ENCODE results near the gene MYRFL.

MYRFL gene

DNA sequence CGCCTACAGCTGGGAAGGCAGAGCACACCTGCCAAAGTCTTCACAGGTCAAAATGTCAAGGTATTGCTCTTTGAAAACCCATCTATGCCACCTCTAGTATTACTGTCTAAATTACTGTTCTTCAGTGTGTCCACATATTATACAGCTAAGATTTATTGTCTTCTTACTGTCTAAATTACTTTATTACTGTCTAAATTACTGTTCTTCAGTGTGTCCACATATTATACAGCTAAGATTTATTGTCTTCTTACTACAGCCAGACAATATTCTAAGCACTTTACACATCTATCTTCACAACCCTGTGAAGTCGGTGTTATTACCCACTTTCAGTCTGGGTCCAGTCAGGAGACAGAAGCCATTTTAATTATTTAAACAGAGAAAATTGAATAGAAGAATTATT lies 173.9 kb downstream of the MYRFL start:
- Histone ChIP-seq H3K36me3 (ENCODE audit: control insufficient read depth, low read length) (no peaks in the 10 kb centered on the region; the same call in 1 of the 2 replicates), H3K9me3 (ENCODE audit: control insufficient read depth, insufficient read depth, low read length) (no peaks in the 10 kb centered on the region), H3F3A (ENCODE audit: control insufficient read depth, insufficient read depth) (peaks cover 9% of the 10 kb centered on the region; the same call in 1 of the 2 replicates), H3K4me2 (ENCODE audit: low read length) (peak overlapping the region; percentile 33; the same call in 1 of the 2 replicates), H3K79me2 (ENCODE audit: control insufficient read depth, low read length) (no peaks in the 10 kb centered on the region), H3K27ac (ENCODE audit: low read depth, low read length) (peak overlapping the region; percentile 34), H4K20me1 (ENCODE audit: control insufficient read depth, insufficient read depth, low read depth, low read length) (no peaks in the 10 kb centered on the region), H3K4me3 (ENCODE audit: low read length) (no peak overlapping the region), H3K9me2 (replicated peaks; ENCODE audit: control insufficient read depth, low read length) (no peaks in the 10 kb centered on the region), H3K4me1 (ENCODE audit: control insufficient read depth, low read length) (peaks cover 45% of the 10 kb centered on the region), H3K27me3 (ENCODE audit: control insufficient read depth, low read length) (no peaks in the 10 kb centered on the region)
- TF ChIP-seq, protein P1, sequence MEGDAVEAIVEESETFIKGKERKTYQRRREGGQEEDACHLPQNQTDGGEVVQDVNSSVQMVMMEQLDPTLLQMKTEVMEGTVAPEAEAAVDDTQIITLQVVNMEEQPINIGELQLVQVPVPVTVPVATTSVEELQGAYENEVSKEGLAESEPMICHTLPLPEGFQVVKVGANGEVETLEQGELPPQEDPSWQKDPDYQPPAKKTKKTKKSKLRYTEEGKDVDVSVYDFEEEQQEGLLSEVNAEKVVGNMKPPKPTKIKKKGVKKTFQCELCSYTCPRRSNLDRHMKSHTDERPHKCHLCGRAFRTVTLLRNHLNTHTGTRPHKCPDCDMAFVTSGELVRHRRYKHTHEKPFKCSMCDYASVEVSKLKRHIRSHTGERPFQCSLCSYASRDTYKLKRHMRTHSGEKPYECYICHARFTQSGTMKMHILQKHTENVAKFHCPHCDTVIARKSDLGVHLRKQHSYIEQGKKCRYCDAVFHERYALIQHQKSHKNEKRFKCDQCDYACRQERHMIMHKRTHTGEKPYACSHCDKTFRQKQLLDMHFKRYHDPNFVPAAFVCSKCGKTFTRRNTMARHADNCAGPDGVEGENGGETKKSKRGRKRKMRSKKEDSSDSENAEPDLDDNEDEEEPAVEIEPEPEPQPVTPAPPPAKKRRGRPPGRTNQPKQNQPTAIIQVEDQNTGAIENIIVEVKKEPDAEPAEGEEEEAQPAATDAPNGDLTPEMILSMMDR (IDR thresholded peaks at IDR 0.05; ENCODE audit: low read depth, low read length, poor library complexity, severe bottlenecking) = no peak
- TF ChIP-seq EZH2phosphoT487 (IDR thresholded peaks at IDR 0.05; ENCODE audit: borderline replicate concordance, low read length) = no peak

DNA sequence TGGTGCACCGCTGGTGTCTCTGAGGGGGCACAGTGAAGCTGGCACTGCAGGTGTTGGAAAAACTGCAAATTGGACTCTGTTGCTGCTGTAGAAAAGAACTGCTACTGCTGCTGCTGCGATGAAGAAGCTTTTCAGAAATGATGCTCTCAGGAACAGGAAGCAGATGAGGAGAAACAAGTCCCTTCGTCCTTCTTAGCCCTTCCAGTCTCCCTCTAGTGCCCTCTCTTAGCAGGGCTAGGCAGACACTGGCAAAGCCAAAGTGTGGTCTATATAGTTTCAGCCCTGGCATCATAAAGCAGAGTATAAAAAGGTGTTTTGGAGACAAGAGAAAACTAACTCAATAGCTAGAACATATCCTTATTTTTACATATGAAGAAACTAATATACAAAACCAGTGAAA lies 174.5 kb downstream of the MYRFL start:
- Histone ChIP-seq H3K27ac (ENCODE audit: low read depth, low read length) (peak overlapping the region; percentile 34), H4K20me1 (ENCODE audit: control insufficient read depth, insufficient read depth, low read depth, low read length) (no peaks in the 10 kb centered on the region), H3K9me3 (ENCODE audit: control insufficient read depth, insufficient read depth, low read length) (no peaks in the 10 kb centered on the region), H3K36me3 (ENCODE audit: control insufficient read depth, low read length) (no peaks in the 10 kb centered on the region; the same call in 1 of the 2 replicates), H3K27me3 (ENCODE audit: control insufficient read depth, low read length) (no peaks in the 10 kb centered on the region), H3K4me2 (ENCODE audit: low read length) (peak overlapping the region; percentile 33), H3F3A (ENCODE audit: control insufficient read depth, insufficient read depth) (peaks cover 9% of the 10 kb centered on the region; the same call in 1 of the 2 replicates), H3K9me2 (replicated peaks; ENCODE audit: control insufficient read depth, low read length) (no peaks in the 10 kb centered on the region), H3K79me2 (ENCODE audit: control insufficient read depth, low read length) (no peaks in the 10 kb centered on the region), H3K4me1 (ENCODE audit: control insufficient read depth, low read length) (peaks cover 45% of the 10 kb centered on the region), H3K4me3 (ENCODE audit: low read length) (peak overlapping the region; percentile 30; the same call in 1 of the 2 replicates)
- TF ChIP-seq, protein P1 (IDR thresholded peaks at IDR 0.05; ENCODE audit: low read depth, low read length, poor library complexity, severe bottlenecking) = peak; percentile 18
- TF ChIP-seq EZH2phosphoT487 (IDR thresholded peaks at IDR 0.05; ENCODE audit: borderline replicate concordance, low read length) = no peak

DNA sequence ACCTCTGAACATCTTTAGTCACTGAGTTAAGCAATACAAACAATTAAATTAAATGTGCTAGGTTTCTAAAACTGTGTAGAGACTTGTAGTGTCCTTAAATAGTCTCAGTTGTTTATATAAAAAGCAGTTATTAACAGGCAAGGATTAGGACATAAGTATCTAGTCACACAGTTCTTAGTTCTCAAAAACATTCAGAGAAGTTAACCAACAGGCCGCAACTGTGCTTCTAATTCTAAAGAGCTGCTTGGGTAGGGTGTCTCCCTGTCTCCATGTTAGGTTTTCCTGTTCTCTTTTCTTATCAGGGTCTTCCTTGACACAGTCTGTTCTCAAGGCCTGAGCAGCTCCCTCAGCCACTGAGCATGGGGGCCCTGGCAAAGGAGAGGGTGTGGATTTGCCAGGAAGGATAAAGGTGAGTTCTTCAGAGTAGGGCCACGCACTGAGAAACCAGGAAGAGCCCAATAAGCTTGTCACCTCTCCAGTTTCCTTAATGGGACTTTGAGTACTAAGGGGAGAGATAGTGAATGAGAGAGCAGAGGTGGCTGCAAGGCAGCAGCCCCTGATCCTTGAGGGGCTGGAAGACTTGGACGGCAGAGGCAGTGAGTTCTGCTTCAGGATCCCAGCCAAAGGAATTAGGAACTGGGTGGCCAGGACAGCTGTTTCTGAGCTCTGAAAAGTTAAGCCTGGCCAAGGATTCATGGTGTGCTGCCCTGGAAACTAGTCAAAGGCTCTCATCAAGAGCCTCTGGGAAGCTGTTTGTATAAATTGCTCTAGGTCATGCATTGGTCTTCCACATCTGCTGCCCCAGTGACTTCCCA lies 177.3 kb downstream of the MYRFL start:
- H3K79me2 ChIP-seq (ENCODE audit: control insufficient read depth, low read length) = no peaks in the 10 kb centered on the region
- TF ChIP-seq EZH2phosphoT487 (IDR thresholded peaks at IDR 0.05; ENCODE audit: borderline replicate concordance, low read length) = no peak
- TF ChIP-seq, protein P1 (IDR thresholded peaks at IDR 0.05; ENCODE audit: low read depth, low read length, poor library complexity, severe bottlenecking) = no peak

More for the DNA sequence above, 177.3 kb downstream of the MYRFL start:
- peaks cover 5% of the 10 kb centered on the region; the same call in 1 of the 2 replicates for H3K9me3 ChIP-seq (ENCODE audit: control insufficient read depth, insufficient read depth, low read length)
- no peaks in the 10 kb centered on the region; the same call in 1 of the 2 replicates for H3K36me3 ChIP-seq (ENCODE audit: control insufficient read depth, low read length)
- no peaks in the 10 kb centered on the region for H4K20me1 ChIP-seq (ENCODE audit: control insufficient read depth, insufficient read depth, low read depth, low read length)
- H3F3A ChIP-seq (ENCODE audit: control insufficient read depth, insufficient read depth) = peaks cover 9% of the 10 kb centered on the region; the same call in 1 of the 2 replicates
- H3K4me1 ChIP-seq (ENCODE audit: control insufficient read depth, low read length) = peaks cover 51% of the 10 kb centered on the region
- no peak overlapping the region for H3K27ac ChIP-seq (ENCODE audit: low read depth, low read length)
- H3K27me3 ChIP-seq (ENCODE audit: control insufficient read depth, low read length) = no peaks in the 10 kb centered on the region
- no peak overlapping the region for H3K4me3 ChIP-seq (ENCODE audit: low read length)
- no peaks in the 10 kb centered on the region for H3K9me2 ChIP-seq (replicated peaks; ENCODE audit: control insufficient read depth, low read length)
- H3K4me2 ChIP-seq (ENCODE audit: low read length) = no peak overlapping the region

All from DOHH2 (cell line).